GM21825 (cell line): ENCODE results near the gene UGT1A8.

ENCODE experiments used
- ATAC-seq: cut with Tn5 transposase; IDR thresholded peaks from one replicate; pipeline ENCODE4 v1.9.1; 2021; ENCODE audit warnings: mild to moderate bottlenecking, moderate library complexity; ENCODE audit not compliant: unreplicated experiment

The UGT1A8 gene

GRCh38 chr2:233794128-233794658 lies 176.8 kb downstream of the UGT1A8 start:
- no peak for ATAC-seq

GRCh38 chr2:233795735-233796171 lies 178.3 kb downstream of the UGT1A8 start:
- ATAC-seq: no peak

- ATAC-seq: no peak
Measured at GRCh38 chr2:233796254-233796653, 178.8 kb downstream of the UGT1A8 start.

GRCh38 chr2:233798335-233799086 lies 181.1 kb downstream of the UGT1A8 start:
- ATAC-seq: no peak

GRCh38 chr2:233799087-233799665 lies 181.7 kb downstream of the UGT1A8 start:
- no peak for ATAC-seq

GRCh38 chr2:233799716-233800115 lies 182.3 kb downstream of the UGT1A8 start:
- ATAC-seq: no peak

GRCh38 chr2:233800208-233800607 lies 182.8 kb downstream of the UGT1A8 start:
- ATAC-seq: no peak

- no peak for ATAC-seq
Measured at GRCh38 chr2:233801357-233802131, 184.1 kb downstream of the UGT1A8 start.

GRCh38 chr2:233802132-233802815 lies 184.8 kb downstream of the UGT1A8 start:
- ATAC-seq: no peak

GRCh38 chr2:233803292-233803911 lies 186.0 kb downstream of the UGT1A8 start:
- ATAC-seq: no peak

GRCh38 chr2:233803994-233804393 lies 186.6 kb downstream of the UGT1A8 start:
- no peak for ATAC-seq

- ATAC-seq: no peak
Measured at GRCh38 chr2:233807215-233807865, 189.9 kb downstream of the UGT1A8 start.

- ATAC-seq: no peak
Measured at GRCh38 chr2:233807966-233808935, 190.8 kb downstream of the UGT1A8 start.

- no peak for ATAC-seq
Measured at GRCh38 chr2:233810385-233810784, 193.0 kb downstream of the UGT1A8 start.

- ATAC-seq: no peak
Measured at GRCh38 chr2:233811087-233811486, 193.7 kb downstream of the UGT1A8 start.

- no peak for ATAC-seq
Measured at GRCh38 chr2:233811732-233812131, 194.3 kb downstream of the UGT1A8 start.

GRCh38 chr2:233813236-233814055 lies 196.0 kb downstream of the UGT1A8 start:
- no peak for ATAC-seq
